Neural progenitor cell (in vitro differentiated cells): Measurements from ENCODE around the gene BOK. TPM values are rescaled to one million over a fixed set of nuclear protein-coding genes. Genes with fewer than 3 reads are reported as not detected.
"Not testable (repeated sequence)": the region's sequence is repeated elsewhere in the genome, so short reads cannot be mapped to it uniquely, and the experiment has no call there.

Experiments used
- DNase-seq: peaks from one replicate; pipeline ENCODE4 v3.0.0-alpha.2; 2016; ENCODE audit warnings: low spot score
- H2AFZ ChIP-seq: fragments of 200-600 bp; sonication (generic); replicated peaks from 2 replicates; pipeline ENCODE4 v1.6.1; 2016; ENCODE audit warnings: antibody characterized with exemption
- H3F3A ChIP-seq: fragments of 200-600 bp; sonication (generic); 2 replicates; pipeline ENCODE4 v1.6.1; 2016; ENCODE audit warnings: antibody characterized with exemption, low read depth
- H3K27ac ChIP-seq: fragments of 200-600 bp; sonication (generic); 2 replicates; pipeline ENCODE4 v1.5.1; 2016; ENCODE audit warnings: mild to moderate bottlenecking
- H3K27me3 ChIP-seq: fragments of 200-600 bp; sonication (generic); 2 replicates; pipeline ENCODE4 v1.6.1; 2016; ENCODE audit warnings: mild to moderate bottlenecking, moderate library complexity
- H3K36me3 ChIP-seq: fragments of 200-600 bp; sonication (generic); 2 replicates; pipeline ENCODE4 v1.5.1; 2016
- H3K4me1 ChIP-seq: fragments of 200-600 bp; sonication (generic); 2 replicates; pipeline ENCODE4 v1.6.1; 2016; ENCODE audit warnings: mixed run types
- H3K4me2 ChIP-seq: fragments of 200-600 bp; sonication (generic); 2 replicates; pipeline ENCODE4 v1.6.1; 2016
- H3K4me3 ChIP-seq: fragments of 200-600 bp; sonication (generic); 2 replicates; pipeline ENCODE4 v1.5.1; 2016
- H3K79me2 ChIP-seq: fragments of 200-600 bp; sonication (generic); 2 replicates; pipeline ENCODE4 v1.6.1; 2016; ENCODE audit warnings: low read depth
- H3K9ac ChIP-seq: fragments of 200-600 bp; sonication (generic); 2 replicates; pipeline ENCODE4 v1.6.1; 2016
- H3K9me3 ChIP-seq: fragments of 200-600 bp; sonication (generic); 2 replicates; pipeline ENCODE4 v1.5.1; 2016; ENCODE audit warnings: low read depth
- H4K20me1 ChIP-seq: fragments of 200-600 bp; sonication (generic); 2 replicates; pipeline ENCODE4 v1.6.1; 2016; ENCODE audit warnings: low read depth
- H3K27ac Mint-ChIP-seq: 3 replicates; pipeline ENCODE4 v1.8.0; 2021; ENCODE audit warnings: mixed read lengths
- H3K27me3 Mint-ChIP-seq: 2 replicates; pipeline ENCODE4 v1.8.0; 2022; ENCODE audit warnings: low read depth, mild to moderate bottlenecking, inconsistent platforms, moderate library complexity, mixed read lengths; ENCODE audit not compliant: insufficient read depth
- H3K36me3 Mint-ChIP-seq: 3 replicates; pipeline ENCODE4 v1.8.0; 2021; ENCODE audit warnings: mixed read lengths
- H3K4me1 Mint-ChIP-seq: 3 replicates; pipeline ENCODE4 v1.8.0; 2021; ENCODE audit warnings: mixed read lengths
- H3K4me3 Mint-ChIP-seq: 3 replicates; pipeline ENCODE4 v1.8.0; 2021; ENCODE audit warnings: mild to moderate bottlenecking, moderate library complexity, mixed read lengths
- H3K9me3 Mint-ChIP-seq: 3 replicates; pipeline ENCODE4 v1.8.0; 2020; ENCODE audit warnings: mixed read lengths
- CTCF ChIP-seq: fragments of 200-600 bp; sonication (generic); IDR thresholded peaks from 2 replicates; pipeline ENCODE4 v1.5.1; 2017; ENCODE audit warnings: antibody characterized with exemption, mild to moderate bottlenecking
- EZH2 ChIP-seq: fragments of 200-600 bp; sonication (generic); IDR thresholded peaks from 2 replicates; pipeline ENCODE4 v1.6.1; 2017; ENCODE audit warnings: antibody characterized with exemption, mild to moderate bottlenecking, moderate library complexity
- EZH2phosphoT487 ChIP-seq: fragments of 200-600 bp; sonication (generic); IDR thresholded peaks from 2 replicates; pipeline ENCODE4 v1.6.1; 2017; ENCODE audit warnings: antibody characterized with exemption
- total RNA-seq: library from RNA; depleted of rRNA; stranded (reverse); fragments of >200 nt; gene quantifications from 2 replicates; pipeline ENCODE4 v1.2.3, GENCODE V29; 2015; ENCODE audit warnings: low replicate concordance

Gene BOK
- total RNA-seq, 1 donor from 2014 or later: 2.0 TPM

GRCh38 chr2:241570961-241571581 is 12.5 kb downstream of the BOK start:
- Histone ChIP-seq H3K4me1 (no peaks in the 10 kb centered on the region), H4K20me1 (peaks cover 5% of the 10 kb centered on the region), H3K9me3 (no peaks in the 10 kb centered on the region), H3K9ac (no peak overlapping the region), H3K4me2 (no peak overlapping the region), H3K27ac (no peak overlapping the region), H2AFZ (no peak overlapping the region), H3K36me3 (no peaks in the 10 kb centered on the region), H3K27me3 (peaks cover 11% of the 10 kb centered on the region), H3F3A (peaks cover 7% of the 10 kb centered on the region), H3K79me2 (no peaks in the 10 kb centered on the region), H3K4me3 (no peak overlapping the region)
- no peak overlapping the region for H3K27ac Mint-ChIP-seq
- H3K4me1 Mint-ChIP-seq: peaks cover 6% of the 10 kb centered on the region
- no peak for TF ChIP-seq CTCF
- TF ChIP-seq EZH2phosphoT487: no peak
- TF ChIP-seq EZH2: no peak
- peaks cover 6% of the 10 kb centered on the region for H3K27me3 Mint-ChIP-seq
- peaks cover 15% of the 10 kb centered on the region for H3K36me3 Mint-ChIP-seq
- no peak overlapping the region for H3K4me3 Mint-ChIP-seq
- no peak for DNase-seq
- peaks cover 3% of the 10 kb centered on the region for H3K9me3 Mint-ChIP-seq

GRCh38 chr2:241571821-241572620 is 13.5 kb downstream of the BOK start:
- no peak for DNase-seq
- Histone ChIP-seq H3K4me1 (no peaks in the 10 kb centered on the region), H3K9me3 (no peaks in the 10 kb centered on the region), H3K36me3 (no peaks in the 10 kb centered on the region), H2AFZ (no peak overlapping the region), H3K27ac (no peak overlapping the region), H4K20me1 (peaks cover 5% of the 10 kb centered on the region), H3K79me2 (no peaks in the 10 kb centered on the region), H3K9ac (no peak overlapping the region), H3K4me3 (no peak overlapping the region), H3K27me3 (peaks cover 11% of the 10 kb centered on the region), H3F3A (peaks cover 7% of the 10 kb centered on the region), H3K4me2 (no peak overlapping the region)
- Mint-ChIP-seq H3K36me3 (peaks cover 15% of the 10 kb centered on the region), H3K27me3 (peaks cover 6% of the 10 kb centered on the region), H3K9me3 (peaks cover 3% of the 10 kb centered on the region), H3K4me1 (peaks cover 9% of the 10 kb centered on the region), H3K4me3 (no peak overlapping the region), H3K27ac (no peak overlapping the region)
- TF ChIP-seq EZH2phosphoT487: no peak
- no peak for TF ChIP-seq CTCF
- no peak for TF ChIP-seq EZH2

GRCh38 chr2:241572915-241573651 is 14.5 kb downstream of the BOK start:
- not testable (repeated sequence) for DNase-seq, H4K20me1 ChIP-seq, H3K27ac ChIP-seq, H3K4me1 Mint-ChIP-seq, H3K36me3 ChIP-seq, H2AFZ ChIP-seq, H3K27me3 Mint-ChIP-seq, H3K9ac ChIP-seq, H3K4me1 ChIP-seq, H3K27ac Mint-ChIP-seq, H3K4me2 ChIP-seq, H3K9me3 Mint-ChIP-seq, H3K79me2 ChIP-seq, H3F3A ChIP-seq, H3K9me3 ChIP-seq, H3K4me3 ChIP-seq, H3K4me3 Mint-ChIP-seq
- H3K27me3 ChIP-seq: peaks cover 11% of the 10 kb centered on the region
- peaks cover 22% of the 10 kb centered on the region for H3K36me3 Mint-ChIP-seq
